ENCODE measurements around the gene HDAC7.

DNA sequence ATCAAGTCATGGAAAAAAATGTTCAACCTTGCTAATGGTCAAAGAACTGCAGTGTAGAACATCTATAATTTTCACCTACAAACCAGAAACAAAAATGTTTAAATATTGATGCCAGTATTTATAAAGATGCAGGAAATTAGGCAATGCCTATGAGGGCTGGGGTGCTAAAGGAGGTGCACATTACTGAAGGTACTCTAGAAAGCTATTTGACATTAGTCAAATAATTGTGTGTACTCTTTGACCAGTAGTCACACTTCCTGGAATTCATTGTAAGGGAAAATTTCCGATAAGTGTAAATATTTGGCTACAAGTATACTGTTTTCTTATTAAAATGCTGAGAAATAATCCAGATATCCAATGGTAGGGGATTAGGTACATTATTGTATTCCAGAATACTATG is 36.4 kb upstream of the HDAC7 start:
- TF ChIP-seq CTCF (IDR thresholded peaks at IDR 0.05) (no peak), ZFX (IDR thresholded peaks at IDR 0.05; ENCODE audit: borderline replicate concordance) (no peak)
